GM21619 (cell line): Measurements from ENCODE around the gene LTF.

ENCODE experiments used
- ATAC-seq: cut with Tn5 transposase; IDR thresholded peaks from one replicate; pipeline ENCODE4 v1.9.1; 2021; ENCODE audit not compliant: unreplicated experiment

LTF gene

GRCh38 chr3:46491089-46492070, 26.7 kb upstream of the LTF start:
- ATAC-seq, result no peak

- ATAC-seq, result no peak
Measured at GRCh38 chr3:46490338-46491084, 25.8 kb upstream of the LTF start.

GRCh38 chr3:46489875-46490274, 25.2 kb upstream of the LTF start:
- no peak for ATAC-seq

GRCh38 chr3:46489381-46489780, 24.7 kb upstream of the LTF start:
- ATAC-seq, result no peak

- ATAC-seq, result peak; percentile 97
Measured at GRCh38 chr3:46488735-46489361, 24.1 kb upstream of the LTF start.

- no peak for ATAC-seq
Measured at GRCh38 chr3:46485779-46486175, 21.1 kb upstream of the LTF start.

GRCh38 chr3:46484911-46485778, 20.4 kb upstream of the LTF start:
- ATAC-seq, result no peak

- no peak for ATAC-seq
Measured at GRCh38 chr3:46484388-46484787, 19.7 kb upstream of the LTF start.

GRCh38 chr3:46483825-46484224, 19.1 kb upstream of the LTF start:
- ATAC-seq, result no peak

- ATAC-seq, result no peak
Measured at GRCh38 chr3:46482632-46483350, 18.1 kb upstream of the LTF start.

- ATAC-seq, result no peak
Measured at GRCh38 chr3:46481636-46482035, 16.9 kb upstream of the LTF start.

- no peak for ATAC-seq
Measured at GRCh38 chr3:46480491-46481195, 15.9 kb upstream of the LTF start.

- ATAC-seq, result no peak
Measured at GRCh38 chr3:46479696-46480095, 15.0 kb upstream of the LTF start.

- ATAC-seq, result no peak
Measured at GRCh38 chr3:46479021-46479420, 14.3 kb upstream of the LTF start.

- no peak for ATAC-seq
Measured at GRCh38 chr3:46478341-46478740, 13.6 kb upstream of the LTF start.

GRCh38 chr3:46477756-46478155, 13.1 kb upstream of the LTF start:
- ATAC-seq, result no peak

GRCh38 chr3:46477145-46477544, 12.4 kb upstream of the LTF start:
- ATAC-seq, result no peak

GRCh38 chr3:46472736-46473135, 8.0 kb upstream of the LTF start:
- ATAC-seq, result no peak

GRCh38 chr3:46471371-46471914, 6.7 kb upstream of the LTF start:
- ATAC-seq, result no peak
